OCI-LY7 (cell line): Measurements from ENCODE around the gene SIX3. TPM values are rescaled to one million over a fixed set of nuclear protein-coding genes. Genes with fewer than 3 reads are reported as not detected.

Experiments
- BruUV-seq: library from RNA; stranded (reverse); fragments of 400-500 nt; replicated peaks from 2 replicates; lab custom pipeline; 2021; lab: Mats Ljungman, UMichigan
- CTCF ChIA-PET: fragments of 300-600 bp; sonication (Branson Sonifier 250); formaldehyde crosslinking; loops from one replicate; lab custom pipeline; 2022; ENCODE audit warnings: antibody characterized with exemption; ENCODE audit not compliant: unreplicated experiment; lab: Charles Lee
- POLR2A ChIA-PET: fragments of 300-600 bp; sonication (Branson Sonifier 250); formaldehyde crosslinking; loops from one replicate; lab custom pipeline; 2022; ENCODE audit warnings: antibody characterized with exemption; lab: Charles Lee
- DNase-seq: peaks from one replicate; pipeline ENCODE4 v3.0.0-alpha.2; 2015; ENCODE audit warnings: low spot score
- H2AFZ ChIP-seq: fragments of 200-600 bp; sonication (generic), shearing (Covaris generic); 2 replicates; pipeline ENCODE4 v1.6.1; 2014; ENCODE audit warnings: mild to moderate bottlenecking, antibody characterized with exemption, low read length, moderate library complexity
- H3K27ac ChIP-seq: fragments of 200-600 bp; sonication (generic); 2 replicates; pipeline ENCODE4 v1.5.1; 2014; ENCODE audit warnings: mixed run types, low read depth, mild to moderate bottlenecking, moderate library complexity, low read length, inconsistent platforms; ENCODE audit not compliant: poor library complexity, severe bottlenecking
- H3K36me3 ChIP-seq: fragments of 200-600 bp; sonication (generic); 2 replicates; pipeline ENCODE4 v1.6.1; 2014; ENCODE audit warnings: mild to moderate bottlenecking, antibody characterized with exemption, low read length, moderate library complexity, mixed read lengths; ENCODE audit not compliant: insufficient read depth
- H3K4me1 ChIP-seq: fragments of 200-600 bp; sonication (generic); 2 replicates; pipeline ENCODE4 v1.5.1; 2014; ENCODE audit warnings: mild to moderate bottlenecking, low read length; ENCODE audit not compliant: insufficient read depth, poor library complexity, severe bottlenecking
- H3K4me2 ChIP-seq: fragments of 200-600 bp; sonication (generic); 2 replicates; pipeline ENCODE4 v1.6.1; 2014; ENCODE audit warnings: mild to moderate bottlenecking, low read length
- H3K4me3 ChIP-seq: fragments of 200-600 bp; sonication (generic); 2 replicates; pipeline ENCODE4 v1.5.1; 2014; ENCODE audit warnings: mild to moderate bottlenecking, low read depth, low read length; ENCODE audit not compliant: poor library complexity, severe bottlenecking
- H3K79me2 ChIP-seq: fragments of 200-600 bp; sonication (generic); 2 replicates; pipeline ENCODE4 v1.6.1; 2016; ENCODE audit warnings: low read depth, mild to moderate bottlenecking, low read length, moderate library complexity, mixed read lengths; ENCODE audit not compliant: insufficient read depth
- H3K9me2 ChIP-seq: fragments of 200-600 bp; sonication (generic); 2 replicates; pipeline ENCODE4 v1.6.1; 2016; ENCODE audit warnings: mild to moderate bottlenecking, low read length, mixed read lengths; ENCODE audit not compliant: insufficient read depth
- H3K9me3 ChIP-seq: fragments of 200-600 bp; sonication (generic); 2 replicates; pipeline ENCODE4 v1.6.1; 2014; ENCODE audit warnings: mild to moderate bottlenecking, mixed run types, low read length, mixed read lengths
- H4K20me1 ChIP-seq: fragments of 200-600 bp; sonication (generic); 2 replicates; pipeline ENCODE4 v1.6.1; 2014; ENCODE audit warnings: mild to moderate bottlenecking, antibody characterized with exemption, low read length, moderate library complexity, mixed read lengths; ENCODE audit not compliant: insufficient read depth
- CTCF ChIP-seq: fragments of 200-600 bp; sonication (generic); conservative IDR thresholded peaks from 2 replicates; pipeline ENCODE4 v1.5.1; 2014; ENCODE audit warnings: mild to moderate bottlenecking, antibody characterized with exemption, low read length, moderate library complexity, mixed read lengths
- EZH2phosphoT487 ChIP-seq: fragments of 200-600 bp; sonication (generic); IDR thresholded peaks from 2 replicates; pipeline ENCODE4 v1.6.1; 2018; ENCODE audit warnings: low read depth, borderline replicate concordance, mild to moderate bottlenecking, mixed run types, antibody characterized with exemption, low read length, moderate library complexity, mixed read lengths
- intact Hi-C: fragments of 100-400 bp; cut with micrococcal nuclease; formaldehyde crosslinking; loops from one replicate; pipeline ENCODE4 v1.10.0; 2022; ENCODE audit not compliant: unreplicated experiment
- total RNA-seq, 2 experiments: library from RNA; depleted of rRNA in 1 of 2; stranded (reverse); fragments of >200 nt in 1 of 2; shearing (Covaris generic) in 1 of 2; gene quantifications; 2 replicates each; pipeline ENCODE4 v1.2.3, GENCODE V29; 2014 to 2022

The SIX3 gene
- total RNA-seq, 2 experiments from 2014 or later, result not detected

GRCh38 chr2:44931198-44931780, 10.2 kb upstream of the SIX3 start:
- Histone ChIP-seq H3K27ac (no peak overlapping the region), H2AFZ (no peak overlapping the region), H3K9me2 (no peaks in the 10 kb centered on the region), H3K4me3 (no peak overlapping the region), H3K79me2 (no peaks in the 10 kb centered on the region), H3K9me3 (no peaks in the 10 kb centered on the region), H4K20me1 (no peaks in the 10 kb centered on the region), H3K36me3 (no peaks in the 10 kb centered on the region), H3K4me2 (no peak overlapping the region), H3K4me1 (no peaks in the 10 kb centered on the region)
- BruUV-seq, result no TSS peak
- TF ChIP-seq CTCF (no peak), EZH2phosphoT487 (no peak)
- no peak for DNase-seq
- ChIA-PET POLR2A (interaction anchor here (0.5 kb wide), 1 partner anchor 21 kb away, joined by 3 read pairs; no protein-coding TSS in a partner anchor), CTCF (no interaction called here)
- intact Hi-C loops, result no loop called here

GRCh38 chr2:44932079-44932478, 9.4 kb upstream of the SIX3 start:
- TF ChIP-seq EZH2phosphoT487 (no peak), CTCF (no peak)
- no peak for DNase-seq
- H3K4me2 ChIP-seq, result no peak overlapping the region
- POLR2A ChIA-PET, result no interaction called here
- no peak overlapping the region for H3K27ac ChIP-seq
- intact Hi-C loops, result no loop called here
- no peaks in the 10 kb centered on the region for H3K4me1 ChIP-seq
- no TSS peak for BruUV-seq
- no peak overlapping the region for H3K4me3 ChIP-seq
- no peaks in the 10 kb centered on the region for H3K9me2 ChIP-seq
- H4K20me1 ChIP-seq, result no peaks in the 10 kb centered on the region
- no peaks in the 10 kb centered on the region for H3K79me2 ChIP-seq
- no peaks in the 10 kb centered on the region for H3K36me3 ChIP-seq
- CTCF ChIA-PET, result no interaction called here
- no peaks in the 10 kb centered on the region for H3K9me3 ChIP-seq
- H2AFZ ChIP-seq, result no peak overlapping the region

GRCh38 chr2:44932564-44933392, 8.7 kb upstream of the SIX3 start:
- Histone ChIP-seq H2AFZ (no peak overlapping the region), H3K9me3 (no peaks in the 10 kb centered on the region), H3K4me3 (no peak overlapping the region), H3K27ac (no peak overlapping the region), H3K79me2 (no peaks in the 10 kb centered on the region), H4K20me1 (no peaks in the 10 kb centered on the region), H3K36me3 (no peaks in the 10 kb centered on the region), H3K4me2 (no peak overlapping the region), H3K4me1 (no peaks in the 10 kb centered on the region), H3K9me2 (no peaks in the 10 kb centered on the region)
- no peak for DNase-seq
- no TSS peak for BruUV-seq
- CTCF ChIA-PET, result no interaction called here
- no peak for TF ChIP-seq EZH2phosphoT487
- intact Hi-C loops, result no loop called here
- POLR2A ChIA-PET, result no interaction called here
